Measurements from ENCODE around the gene PCNA. TPM values are rescaled to one million over a fixed set of nuclear protein-coding genes. Genes with fewer than 3 reads are reported as not detected.
A peak's percentile ranks its signal among the peaks of the same experiment; 100 is the strongest.

The PCNA gene
- total and polyA plus RNA-seq, 3 experiments from 2014 or later: 58.4 to 662 (median 654) TPM

DNA sequence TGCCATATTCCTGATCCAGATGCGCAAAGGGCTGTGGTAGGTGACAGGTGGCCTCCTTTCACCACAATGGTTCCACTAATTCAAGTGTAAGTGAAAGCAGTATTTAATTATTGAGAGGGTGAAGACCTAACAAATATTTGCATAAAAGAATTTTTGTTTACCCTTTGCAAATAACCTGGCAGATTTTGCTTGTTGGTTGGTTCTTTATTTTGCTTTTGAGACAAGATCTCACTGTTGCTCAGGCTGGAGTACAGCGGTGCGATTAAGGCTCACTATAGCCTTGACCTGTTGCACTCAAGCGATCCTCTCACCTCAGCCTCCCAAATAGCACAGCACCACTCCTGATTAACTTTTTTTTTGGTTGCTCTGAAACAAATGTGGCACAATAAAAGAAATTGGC, 49.2 kb downstream of the PCNA start:
- peak overlapping the region in 1 of 8 donors; percentile 58 for H3K27ac Mint-ChIP-seq
- CTCF ChIA-PET: no interaction called here
- Histone ChIP-seq H3K27me3 (ENCODE audit: insufficient read depth, low read length, poor library complexity, severe bottlenecking) (no peaks in the 10 kb centered on the region), H3K4me3 (ENCODE audit: low read length) (no peak overlapping the region), H3K4me1 (ENCODE audit: insufficient read depth, low read length) (no peaks in the 10 kb centered on the region), H3K27ac (ENCODE audit: low read depth, low read length) (no peak overlapping the region), H3K36me3 (ENCODE audit: insufficient read depth, low read length) (no peaks in the 10 kb centered on the region), H3K9me3 (ENCODE audit: low read length) (no peaks in the 10 kb centered on the region)
- no peaks in the 10 kb centered on the region for H3K27me3 Mint-ChIP-seq
- H3K4me1 Mint-ChIP-seq: no peaks in the 10 kb centered on the region
- H3K9me3 Mint-ChIP-seq: no peaks in the 10 kb centered on the region
- POLR2A ChIA-PET: interaction anchor here (0.6 kb wide), 1 partner anchor 10 kb away, joined by 6 read pairs; no protein-coding TSS in a partner anchor
- DNase-seq: no peak
- H3K4me3 Mint-ChIP-seq: no peak overlapping the region
- no peaks in the 10 kb centered on the region for H3K36me3 Mint-ChIP-seq

DNA sequence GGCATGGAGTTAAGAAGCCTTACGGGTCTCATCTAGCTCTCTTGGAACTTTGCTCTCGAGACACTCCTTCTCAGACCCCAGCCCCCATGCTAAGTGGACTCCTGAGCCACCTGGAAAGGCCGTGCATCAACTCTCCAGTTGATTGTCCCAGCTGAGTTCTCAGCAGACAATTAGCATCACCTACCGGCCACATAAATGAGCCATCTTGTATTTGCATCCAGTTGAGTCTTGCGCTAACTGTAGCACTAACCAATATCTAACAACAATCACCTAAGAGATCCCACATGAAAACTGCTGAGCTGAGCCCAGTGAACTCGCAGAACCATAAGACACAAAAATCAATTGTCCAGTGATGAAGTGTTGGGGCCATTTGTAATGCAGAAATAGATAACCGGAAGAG, 49.7 kb downstream of the PCNA start:
- Mint-ChIP-seq H3K27me3 (no peaks in the 10 kb centered on the region), H3K27ac (no peak overlapping the region), H3K9me3 (no peaks in the 10 kb centered on the region), H3K4me3 (no peak overlapping the region), H3K36me3 (no peaks in the 10 kb centered on the region), H3K4me1 (no peaks in the 10 kb centered on the region)
- no peak for DNase-seq
- H3K27ac ChIP-seq (ENCODE audit: low read depth, low read length): no peak overlapping the region
- H3K27me3 ChIP-seq (ENCODE audit: insufficient read depth, low read length, poor library complexity, severe bottlenecking): no peaks in the 10 kb centered on the region
- no peaks in the 10 kb centered on the region for H3K4me1 ChIP-seq (ENCODE audit: insufficient read depth, low read length)
- H3K9me3 ChIP-seq (ENCODE audit: low read length): no peaks in the 10 kb centered on the region
- CTCF ChIA-PET: no interaction called here
- no peak overlapping the region for H3K4me3 ChIP-seq (ENCODE audit: low read length)
- POLR2A ChIA-PET: no interaction called here
- no peaks in the 10 kb centered on the region for H3K36me3 ChIP-seq (ENCODE audit: insufficient read depth, low read length)

DNA sequence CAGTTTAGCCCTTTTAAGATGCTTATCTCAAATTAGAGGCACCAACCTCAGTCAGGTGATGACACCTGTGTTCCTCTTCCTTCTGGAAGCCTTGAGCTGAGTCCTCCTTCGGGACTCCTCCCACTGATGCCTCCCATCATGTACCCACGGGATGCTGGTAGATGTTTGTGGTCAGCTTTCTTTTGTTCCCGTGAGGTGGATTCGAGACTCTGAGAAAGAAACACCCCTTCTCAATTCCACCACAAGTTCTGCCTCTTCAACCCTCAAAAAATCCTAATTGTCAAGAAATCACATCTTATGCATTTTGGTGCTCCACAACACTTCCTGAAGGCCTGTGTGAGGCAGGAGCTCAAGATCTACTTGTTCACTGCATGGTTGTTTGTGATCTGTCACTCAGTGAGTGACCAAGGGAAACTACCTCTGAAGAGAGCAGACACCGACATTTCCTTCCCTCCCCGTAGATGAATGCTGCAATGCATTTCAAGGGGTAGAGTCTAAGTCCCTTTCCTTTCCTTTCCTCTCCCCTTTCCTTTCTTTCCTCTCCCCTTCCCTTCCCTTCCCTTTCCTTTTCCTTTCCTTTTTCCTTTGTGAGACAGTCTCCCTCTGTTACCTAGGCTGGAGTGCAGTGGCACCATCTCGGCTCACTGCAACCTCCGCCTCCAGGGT, 50.5 kb downstream of the PCNA start:
- ChIA-PET CTCF (interaction anchor here (0.8 to 1.0 kb wide), 2 partner anchors 10 to 13 kb away, joined by 3 read pairs; no protein-coding TSS in a partner anchor), POLR2A (no interaction called here)
- H3K36me3 Mint-ChIP-seq: no peaks in the 10 kb centered on the region
- Histone ChIP-seq H3K4me1 (ENCODE audit: insufficient read depth, low read length) (no peaks in the 10 kb centered on the region), H3K27ac (ENCODE audit: low read depth, low read length) (no peak overlapping the region), H3K36me3 (ENCODE audit: insufficient read depth, low read length) (no peaks in the 10 kb centered on the region), H3K4me3 (ENCODE audit: low read length) (no peak overlapping the region), H3K9me3 (ENCODE audit: low read length) (no peaks in the 10 kb centered on the region), H3K27me3 (ENCODE audit: insufficient read depth, low read length, poor library complexity, severe bottlenecking) (no peaks in the 10 kb centered on the region)
- H3K4me3 Mint-ChIP-seq: no peak overlapping the region
- no peaks in the 10 kb centered on the region for H3K9me3 Mint-ChIP-seq
- H3K27ac Mint-ChIP-seq: peak overlapping the region in 2 of 8 donors; percentile 8 to 16
- DNase-seq: no peak
- no peaks in the 10 kb centered on the region for H3K27me3 Mint-ChIP-seq
- no peaks in the 10 kb centered on the region for H3K4me1 Mint-ChIP-seq

DNA sequence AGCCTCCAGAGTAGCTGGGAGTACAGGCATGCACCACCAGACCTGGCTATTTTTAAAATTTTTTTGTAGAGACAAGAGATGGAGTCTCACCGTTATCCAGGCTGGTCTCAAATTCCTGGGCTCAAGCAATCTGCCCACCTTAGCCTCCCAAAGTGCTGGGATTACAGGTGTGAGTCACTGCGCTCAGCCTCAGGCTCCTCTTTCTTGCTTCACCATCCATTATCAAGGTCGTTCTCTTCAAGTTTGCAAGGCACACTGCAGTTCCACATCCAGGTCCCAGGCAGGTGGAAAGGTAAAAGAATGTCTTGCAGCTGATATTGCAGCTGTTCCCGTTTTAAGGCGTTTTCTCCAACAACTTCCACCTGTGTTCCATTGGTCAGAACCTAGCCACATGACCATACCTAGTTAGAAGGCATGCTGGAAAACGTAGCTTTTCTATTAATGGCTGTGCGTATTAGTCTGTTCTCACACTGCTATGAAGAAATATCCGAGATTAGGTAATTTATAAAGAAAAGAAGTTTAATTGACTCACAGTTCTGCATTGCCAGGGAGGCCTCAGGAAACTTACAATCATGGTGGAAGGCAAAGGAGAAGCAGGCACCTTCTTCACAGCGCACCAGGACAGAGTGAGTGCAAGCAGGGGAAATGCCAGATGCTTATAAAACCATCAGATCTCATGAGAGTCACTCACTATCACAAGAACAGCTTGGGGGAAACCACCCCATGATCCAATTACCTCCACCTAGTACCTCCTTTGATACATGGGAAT, 51.7 kb downstream of the PCNA start:
- Histone ChIP-seq H3K27me3 (ENCODE audit: insufficient read depth, low read length, poor library complexity, severe bottlenecking) (no peaks in the 10 kb centered on the region), H3K4me1 (ENCODE audit: insufficient read depth, low read length) (no peaks in the 10 kb centered on the region), H3K27ac (ENCODE audit: low read depth, low read length) (no peak overlapping the region), H3K4me3 (ENCODE audit: low read length) (no peak overlapping the region), H3K9me3 (ENCODE audit: low read length) (no peaks in the 10 kb centered on the region), H3K36me3 (ENCODE audit: insufficient read depth, low read length) (no peaks in the 10 kb centered on the region)
- no peak overlapping the region for H3K4me3 Mint-ChIP-seq
- no peaks in the 10 kb centered on the region for H3K4me1 Mint-ChIP-seq
- no peaks in the 10 kb centered on the region for H3K27me3 Mint-ChIP-seq
- peak overlapping the region in 1 of 8 donors; percentile 74 for H3K27ac Mint-ChIP-seq
- H3K9me3 Mint-ChIP-seq: no peaks in the 10 kb centered on the region
- CTCF ChIA-PET: interaction anchor here (0.6 to 1.0 kb wide), 2 partner anchors 9 to 43 kb away, joined by 3 read pairs; no protein-coding TSS in a partner anchor
- no peaks in the 10 kb centered on the region for H3K36me3 Mint-ChIP-seq
- POLR2A ChIA-PET: no interaction called here
- DNase-seq: no peak

DNA sequence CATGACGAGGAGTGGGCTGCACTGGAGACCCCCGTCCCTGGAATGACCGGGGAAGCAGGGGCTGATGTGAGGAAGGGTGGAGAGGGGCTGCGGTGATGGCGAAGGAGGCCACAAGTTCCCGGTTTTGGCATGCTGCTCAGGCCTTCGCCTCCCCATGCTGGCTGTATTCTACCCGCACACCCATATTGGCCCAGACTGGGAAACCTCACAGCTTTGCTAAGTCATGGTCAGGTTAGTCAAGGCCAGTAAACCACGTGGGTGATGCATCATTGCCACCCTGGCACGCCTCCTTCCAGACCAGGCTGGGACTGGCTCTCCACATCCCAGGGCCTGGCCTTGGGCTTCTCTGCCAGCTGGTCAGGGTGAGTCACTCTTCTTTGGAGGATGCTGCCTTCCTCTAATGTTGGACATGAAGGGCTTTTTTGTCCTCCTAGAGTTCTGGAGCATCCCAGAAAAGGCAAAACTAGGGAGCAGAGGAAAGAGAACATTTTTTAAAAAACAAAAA, 53.8 kb downstream of the PCNA start:
- H3K4me1 ChIP-seq (ENCODE audit: insufficient read depth, low read length): no peaks in the 10 kb centered on the region
- H3K36me3 ChIP-seq (ENCODE audit: insufficient read depth, low read length): no peaks in the 10 kb centered on the region
- CTCF ChIA-PET: interaction anchor here (1.1 to 1.2 kb wide), 2 partner anchors 9 kb away, joined by 4 to 5 read pairs; no protein-coding TSS in a partner anchor
- no peak overlapping the region for H3K4me3 Mint-ChIP-seq
- no peak overlapping the region for H3K4me3 ChIP-seq (ENCODE audit: low read length)
- no peaks in the 10 kb centered on the region for H3K9me3 ChIP-seq (ENCODE audit: low read length)
- H3K27me3 ChIP-seq (ENCODE audit: insufficient read depth, low read length, poor library complexity, severe bottlenecking): no peaks in the 10 kb centered on the region
- no peak overlapping the region for H3K27ac ChIP-seq (ENCODE audit: low read depth, low read length)
- no peak for DNase-seq
- H3K27me3 Mint-ChIP-seq: no peaks in the 10 kb centered on the region
- H3K27ac Mint-ChIP-seq: no peak overlapping the region
- H3K36me3 Mint-ChIP-seq: no peaks in the 10 kb centered on the region
- H3K4me1 Mint-ChIP-seq: no peaks in the 10 kb centered on the region
- POLR2A ChIA-PET: no interaction called here
- no peaks in the 10 kb centered on the region for H3K9me3 Mint-ChIP-seq

DNA sequence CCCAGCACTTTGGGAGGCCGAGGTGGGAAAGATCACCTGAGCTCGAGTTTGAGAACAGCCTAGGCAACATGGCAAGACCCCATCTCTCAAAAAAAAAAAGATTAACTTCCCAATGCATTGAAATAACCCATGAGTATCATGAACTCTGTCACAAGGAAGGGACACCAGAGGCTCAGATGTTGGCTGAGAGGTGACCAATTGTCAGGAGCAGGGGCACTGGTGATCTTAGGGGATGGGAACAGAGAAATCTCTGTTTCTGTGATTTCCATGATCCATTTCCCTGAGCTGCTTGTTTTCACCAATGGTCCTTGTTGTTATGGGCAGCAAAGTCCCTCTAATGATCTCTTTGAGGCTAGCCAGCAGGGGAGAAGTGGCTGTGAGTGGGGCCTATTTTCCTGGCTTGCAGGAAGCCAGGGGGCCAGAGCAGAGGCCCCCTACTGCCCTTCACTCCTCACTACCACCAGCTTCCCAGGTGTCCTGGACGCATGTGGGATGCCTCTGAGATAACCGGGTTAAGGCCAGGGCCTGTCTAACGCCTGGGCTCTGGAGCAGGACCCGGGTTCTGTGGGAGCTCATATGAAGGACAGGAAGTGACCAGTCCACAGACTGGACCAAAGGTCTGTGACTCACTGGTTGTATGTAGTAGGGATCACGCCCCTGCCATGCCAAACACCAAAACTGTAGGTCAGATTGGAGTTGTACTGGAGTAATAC, 54.4 kb downstream of the PCNA start:
- POLR2A ChIA-PET: no interaction called here
- H3K4me1 Mint-ChIP-seq: no peaks in the 10 kb centered on the region
- H3K27ac Mint-ChIP-seq: peak overlapping the region in 1 of 8 donors; percentile 24
- H3K9me3 Mint-ChIP-seq: no peaks in the 10 kb centered on the region
- no peaks in the 10 kb centered on the region for H3K9me3 ChIP-seq (ENCODE audit: low read length)
- no peaks in the 10 kb centered on the region for H3K36me3 ChIP-seq (ENCODE audit: insufficient read depth, low read length)
- H3K27me3 Mint-ChIP-seq: no peaks in the 10 kb centered on the region
- no peak overlapping the region for H3K27ac ChIP-seq (ENCODE audit: low read depth, low read length)
- CTCF ChIA-PET: interaction anchor here (1.2 kb wide), 1 partner anchor 8 kb away, joined by 5 read pairs; no protein-coding TSS in a partner anchor
- no peaks in the 10 kb centered on the region for H3K36me3 Mint-ChIP-seq
- no peak overlapping the region for H3K4me3 ChIP-seq (ENCODE audit: low read length)
- no peaks in the 10 kb centered on the region for H3K4me1 ChIP-seq (ENCODE audit: insufficient read depth, low read length)
- no peak for DNase-seq
- H3K27me3 ChIP-seq (ENCODE audit: insufficient read depth, low read length, poor library complexity, severe bottlenecking): no peaks in the 10 kb centered on the region
- H3K4me3 Mint-ChIP-seq: no peak overlapping the region
